Stimulated activated CD8-positive, alpha-beta memory T cell treated with anti-CD3 and anti-CD28 coated beads, Interleukin-7, amount 100 ng/mL, for 24 hours (primary cell): ENCODE results near the gene PCCA.
"Not testable (repeated sequence)": the region's sequence is repeated elsewhere in the genome, so short reads cannot be mapped to it uniquely, and the experiment has no call there.

Source experiments
- DNase-seq: peaks from one replicate; pipeline ENCODE4 v3.0.0-alpha.2; 2020; ENCODE audit warnings: low read depth

Gene PCCA

DNA sequence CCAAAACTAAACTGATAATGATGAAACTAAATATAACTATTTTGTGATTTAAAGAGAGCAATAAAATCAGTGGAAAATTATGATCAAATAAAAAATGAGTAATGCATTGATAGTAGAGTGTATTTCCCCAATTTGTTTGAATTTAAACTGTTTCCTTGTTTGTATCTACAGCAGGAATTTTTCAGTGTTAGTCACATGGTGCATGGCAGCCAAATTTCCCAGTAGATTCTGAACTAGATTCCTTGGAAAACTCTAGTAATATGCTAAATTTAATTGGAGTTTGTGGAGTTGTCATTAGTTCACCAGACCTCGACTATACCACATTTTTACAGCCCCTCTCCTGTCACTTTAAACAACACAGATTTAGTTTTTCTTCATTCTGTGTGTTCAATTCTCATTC is 156.2 kb downstream of the PCCA start:
- DNase-seq, result no peak

DNA sequence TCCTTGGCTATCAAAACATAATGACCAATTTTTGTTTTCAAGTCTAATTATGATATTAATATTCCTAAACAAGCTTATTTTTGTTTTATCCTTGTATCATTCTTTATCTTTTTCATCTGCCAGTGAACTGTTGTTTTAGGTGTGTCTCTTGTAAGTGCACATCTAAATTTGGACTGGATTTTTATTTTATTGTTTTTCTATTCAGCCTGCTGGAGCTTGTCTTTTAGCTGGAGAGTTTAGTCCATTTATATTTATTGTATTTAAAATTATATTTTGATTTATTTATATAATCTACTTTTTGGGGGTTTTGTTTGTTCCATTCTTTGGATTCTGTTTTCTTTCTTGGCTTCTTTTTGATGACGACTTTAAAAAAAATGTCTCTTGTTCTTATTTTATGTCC is 159.0 kb downstream of the PCCA start:
- no peak for DNase-seq

GRCh38 chr13:100254002-100254401 is 165.1 kb downstream of the PCCA start:
- DNase-seq, result no peak

DNA sequence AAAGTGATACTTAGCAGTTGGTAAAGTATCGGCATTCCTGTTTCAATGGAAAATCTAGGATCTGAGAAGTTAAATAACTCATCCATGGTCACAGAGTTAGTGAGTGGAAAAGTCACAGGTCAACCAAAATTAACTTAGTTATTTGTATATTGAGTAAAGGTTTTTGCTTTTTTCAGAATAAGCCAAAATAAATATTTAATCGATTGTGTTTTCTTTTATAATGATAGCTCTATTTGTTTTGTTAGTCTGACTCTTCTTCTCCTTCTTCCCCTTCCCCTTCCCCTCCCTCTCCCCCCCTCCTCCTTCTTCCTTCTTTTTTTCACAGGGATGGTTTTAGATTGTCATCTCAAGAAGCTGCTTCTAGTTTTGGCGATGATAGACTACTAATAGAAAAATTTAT is 173.5 kb downstream of the PCCA start:
- no peak for DNase-seq

DNA sequence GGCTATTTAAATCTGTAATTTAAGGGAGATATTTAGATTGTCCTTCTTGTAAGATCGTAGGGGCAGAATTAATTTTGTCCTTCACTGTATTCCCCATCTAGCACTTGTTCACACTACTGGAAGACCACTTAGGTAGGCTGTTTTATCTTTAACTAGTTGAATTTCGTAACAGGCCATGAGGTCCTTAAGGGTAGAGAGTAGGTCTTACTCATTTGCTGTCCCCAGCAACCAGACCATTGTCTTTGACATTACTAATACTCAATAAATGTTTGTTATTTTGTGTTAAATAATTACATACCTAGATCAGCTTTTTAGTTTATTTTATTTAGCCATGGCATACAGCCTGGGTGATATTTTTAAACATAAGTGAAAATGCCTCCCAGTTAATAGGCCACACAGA is 177.1 kb downstream of the PCCA start:
- no peak for DNase-seq

GRCh38 chr13:100269837-100270236 is 180.9 kb downstream of the PCCA start:
- DNase-seq, result no peak

DNA sequence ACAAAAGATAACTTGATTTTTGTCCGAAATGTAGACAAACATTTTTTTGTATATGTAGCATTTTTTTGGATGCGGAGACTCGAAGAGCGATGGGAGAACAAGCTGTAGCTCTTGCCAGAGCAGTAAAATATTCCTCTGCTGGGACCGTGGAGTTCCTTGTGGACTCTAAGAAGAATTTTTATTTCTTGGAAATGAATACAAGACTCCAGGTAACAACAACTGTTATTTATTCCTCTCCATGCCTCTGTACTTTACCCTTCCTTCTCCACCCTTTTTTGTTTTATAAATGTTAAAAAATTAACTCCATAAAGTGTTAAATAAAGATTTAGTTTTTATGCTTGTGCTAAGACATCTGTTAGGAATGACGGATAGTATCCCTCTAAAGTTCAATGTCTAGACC is 184.2 kb downstream of the PCCA start:
- no peak for DNase-seq

DNA sequence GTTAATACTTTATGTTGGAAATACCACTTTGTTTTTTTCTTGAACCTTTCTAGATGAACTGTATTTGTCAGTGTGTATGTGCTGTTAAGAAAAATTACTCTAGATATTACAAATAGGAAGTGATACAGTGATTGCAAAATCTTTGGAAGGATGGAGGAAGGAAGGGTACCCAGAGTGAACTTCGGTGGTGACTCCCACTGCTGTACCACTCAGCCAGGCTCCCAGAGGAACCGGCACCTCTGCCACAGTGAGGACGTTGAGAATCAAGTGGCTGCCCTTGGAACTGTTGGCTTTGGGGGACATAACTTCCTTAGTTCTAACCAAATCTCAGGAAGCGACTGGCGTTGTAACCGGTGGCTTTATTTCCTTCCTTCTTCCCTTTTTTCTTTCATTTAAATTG is 184.7 kb downstream of the PCCA start:
- no peak for DNase-seq

DNA sequence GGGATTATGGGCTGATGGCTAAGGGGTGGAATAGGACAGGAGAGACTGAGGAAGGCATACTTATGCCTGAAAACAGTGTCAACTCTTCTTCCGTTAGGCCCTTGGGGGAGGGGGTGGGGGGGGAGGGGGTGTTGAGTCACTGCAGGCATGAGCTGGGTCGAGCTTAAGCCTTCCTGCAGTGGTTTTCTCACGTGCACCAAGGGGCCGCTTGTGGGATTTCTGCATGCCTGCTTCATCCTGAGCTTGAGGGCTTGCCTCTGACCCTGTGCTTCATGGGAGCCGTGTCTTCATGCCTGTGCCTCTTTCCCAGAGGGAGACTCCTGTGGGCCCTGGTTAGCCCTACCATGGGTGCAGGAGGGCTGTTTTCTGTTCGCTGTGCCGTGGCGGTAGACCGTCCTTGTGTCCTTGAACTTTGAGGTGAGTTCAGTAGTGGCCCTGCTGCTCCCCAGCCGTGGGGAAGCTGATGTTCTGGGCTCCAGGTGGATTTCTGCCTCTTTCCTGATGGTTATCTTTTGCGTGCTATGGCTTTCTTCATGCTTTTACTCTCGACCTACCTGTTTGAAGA is 186.1 kb downstream of the PCCA start:
- DNase-seq, result no peak

- no peak for DNase-seq
Measured at GRCh38 chr13:100275746-100276145, 186.9 kb downstream of the PCCA start.

DNA sequence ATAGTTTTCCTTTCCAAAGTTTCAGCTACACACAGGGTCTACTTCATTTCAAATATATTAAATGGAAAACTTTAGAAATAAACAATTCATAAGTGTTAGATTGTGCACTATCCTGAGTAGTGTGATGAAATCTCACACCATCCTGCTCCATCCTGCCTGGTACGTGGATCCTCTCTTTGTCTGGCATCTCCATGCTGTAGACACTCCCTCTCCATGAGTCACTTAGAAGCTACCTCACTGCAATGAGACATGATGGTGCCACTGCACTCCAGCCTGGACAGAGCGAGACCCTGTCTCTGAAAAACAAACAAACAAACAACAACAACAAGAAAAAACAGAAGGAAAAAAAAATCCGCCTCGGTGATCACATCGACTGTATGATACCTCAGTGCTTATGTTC is 191.8 kb downstream of the PCCA start:
- no peak for DNase-seq

DNA sequence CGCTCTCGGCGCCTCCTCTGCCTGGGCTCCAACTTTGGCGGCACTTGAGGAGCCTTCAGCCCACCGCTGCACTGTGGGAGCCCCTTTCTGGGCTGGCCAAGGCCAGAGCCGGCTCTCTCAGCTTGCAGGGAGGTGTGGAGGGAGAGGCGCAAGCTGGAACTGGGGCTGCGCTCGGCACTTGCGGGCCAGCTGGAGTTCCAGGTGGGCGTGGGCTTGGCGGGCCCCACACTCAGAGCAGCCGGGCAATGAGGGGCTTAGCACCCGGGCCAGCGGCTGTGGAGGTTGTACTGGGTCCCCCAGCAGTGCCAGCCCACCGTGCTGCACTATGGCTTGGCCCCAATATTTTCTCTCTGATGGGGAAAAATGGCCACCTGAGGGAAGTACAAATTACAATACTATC is 193.4 kb downstream of the PCCA start:
- not testable (repeated sequence) for DNase-seq

GRCh38 chr13:100290165-100290801 is 201.4 kb downstream of the PCCA start:
- no peak for DNase-seq

GRCh38 chr13:100291624-100292023 is 202.7 kb downstream of the PCCA start:
- DNase-seq, result no peak

DNA sequence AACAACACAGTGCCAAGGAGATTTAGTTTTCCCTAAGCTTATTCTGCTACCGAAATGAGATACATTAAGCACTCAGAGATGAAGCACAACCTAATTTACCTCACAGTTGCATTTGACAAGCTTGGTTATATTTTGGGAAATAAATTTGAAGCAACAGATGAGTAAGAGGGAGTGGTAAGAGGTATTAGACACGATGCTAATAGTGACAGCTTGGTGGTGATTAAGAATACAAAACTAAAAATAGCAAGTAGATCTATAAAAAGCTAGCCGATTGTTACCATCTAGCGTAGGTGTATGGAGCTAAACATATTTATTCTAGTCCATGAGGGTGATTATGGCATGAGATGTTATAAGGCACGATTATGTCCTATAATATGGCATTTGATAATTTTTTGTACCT is 208.5 kb downstream of the PCCA start:
- no peak for DNase-seq

- DNase-seq, result no peak
Measured at GRCh38 chr13:100298116-100298681, 209.3 kb downstream of the PCCA start.

DNA sequence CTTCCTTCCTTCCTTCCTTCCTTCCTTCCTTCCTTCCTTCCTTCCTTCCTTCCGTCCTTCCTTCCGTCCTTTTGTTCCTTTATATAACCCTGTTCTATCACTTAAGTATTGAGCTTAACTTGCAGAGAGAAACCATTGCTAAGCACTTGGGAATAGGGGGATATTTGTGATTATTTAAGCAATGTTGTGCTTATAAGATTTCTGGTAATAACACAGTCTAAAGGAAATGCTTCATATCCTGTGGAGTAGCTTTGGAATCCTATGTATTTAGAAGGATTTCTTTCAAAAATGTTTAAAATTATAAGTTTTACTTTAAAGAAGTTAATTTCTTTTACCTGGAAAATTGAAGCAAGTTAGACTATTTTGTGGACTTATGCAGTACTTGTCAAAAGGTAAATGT is 209.8 kb downstream of the PCCA start:
- no peak for DNase-seq

- DNase-seq, result no peak
Measured at GRCh38 chr13:100300243-100300642, 211.3 kb downstream of the PCCA start.

- DNase-seq, result no peak
Measured at GRCh38 chr13:100300708-100301107, 211.8 kb downstream of the PCCA start.

- DNase-seq, result no peak
Measured at GRCh38 chr13:100301418-100301817, 212.5 kb downstream of the PCCA start.

GRCh38 chr13:100302391-100302790 is 213.5 kb downstream of the PCCA start:
- no peak for DNase-seq

- DNase-seq, result no peak
Measured at GRCh38 chr13:100304229-100304628, 215.3 kb downstream of the PCCA start.

GRCh38 chr13:100305398-100305797 is 216.5 kb downstream of the PCCA start:
- DNase-seq, result no peak

GRCh38 chr13:100306030-100306429 is 217.1 kb downstream of the PCCA start:
- DNase-seq, result no peak
